HUDEP-2 (cell line): ENCODE measurements around the gene KLHL24.
A peak's percentile ranks its signal among the peaks of the same experiment; 100 is the strongest.
"Not testable (repeated sequence)": the region's sequence is repeated elsewhere in the genome, so short reads cannot be mapped to it uniquely, and the experiment has no call there.

ENCODE experiments used
- DNase-seq, 76 experiments: peaks; one replicate each; lab custom pipeline; 2025; ENCODE audit not compliant: unreplicated experiment in 76 of 76; lab: John Stamatoyannopoulos, UW

Gene KLHL24

DNA sequence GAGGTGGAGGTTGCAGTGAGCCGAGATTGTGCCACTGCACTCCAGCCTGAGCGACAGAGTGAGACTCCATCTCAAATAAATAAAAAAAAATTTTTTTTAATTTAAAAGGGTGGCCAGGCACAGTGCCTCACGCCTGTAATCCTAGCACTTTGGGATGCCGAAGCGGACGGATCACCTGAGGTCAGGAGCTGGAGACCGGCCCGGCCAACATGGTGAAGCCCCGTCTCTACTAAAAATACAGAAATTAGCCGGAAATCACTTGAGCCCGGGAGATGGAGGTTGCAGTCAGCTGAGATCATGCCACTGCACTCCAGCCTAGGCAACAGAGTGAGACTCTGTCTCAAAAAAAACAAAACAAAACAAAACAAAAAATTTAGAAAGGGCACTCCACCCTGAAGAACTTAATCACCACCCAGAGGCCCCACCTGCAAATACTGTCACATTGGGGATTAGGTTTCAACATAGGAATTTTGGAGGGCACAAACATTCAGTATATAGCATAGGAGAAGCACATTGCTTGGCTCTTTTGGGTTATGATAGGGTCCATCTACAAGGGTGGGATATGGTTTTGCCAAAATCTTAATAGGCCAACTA is 55.1 kb downstream of the KLHL24 start:
- DNase-seq, result no peak

DNA sequence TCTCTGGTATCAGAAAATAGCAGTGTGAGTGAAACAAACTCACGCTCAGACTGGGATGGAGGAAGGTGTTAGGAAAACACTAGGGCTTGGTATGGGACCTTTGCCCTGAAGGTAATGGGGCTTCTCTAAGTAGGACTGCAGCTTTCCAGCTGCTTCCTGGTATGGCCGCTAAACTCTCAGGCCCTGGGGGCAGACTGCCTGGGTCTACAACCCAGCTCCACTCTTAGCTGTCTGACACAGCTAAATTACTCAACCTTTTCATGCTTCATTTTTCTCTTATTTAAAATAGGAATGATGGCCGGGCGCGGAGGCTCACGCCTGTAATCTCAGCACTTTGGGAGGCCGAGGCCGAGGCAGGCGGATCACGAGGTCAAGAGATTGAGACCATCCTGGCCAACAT is 57.0 kb downstream of the KLHL24 start:
- DNase-seq, result no peak

DNA sequence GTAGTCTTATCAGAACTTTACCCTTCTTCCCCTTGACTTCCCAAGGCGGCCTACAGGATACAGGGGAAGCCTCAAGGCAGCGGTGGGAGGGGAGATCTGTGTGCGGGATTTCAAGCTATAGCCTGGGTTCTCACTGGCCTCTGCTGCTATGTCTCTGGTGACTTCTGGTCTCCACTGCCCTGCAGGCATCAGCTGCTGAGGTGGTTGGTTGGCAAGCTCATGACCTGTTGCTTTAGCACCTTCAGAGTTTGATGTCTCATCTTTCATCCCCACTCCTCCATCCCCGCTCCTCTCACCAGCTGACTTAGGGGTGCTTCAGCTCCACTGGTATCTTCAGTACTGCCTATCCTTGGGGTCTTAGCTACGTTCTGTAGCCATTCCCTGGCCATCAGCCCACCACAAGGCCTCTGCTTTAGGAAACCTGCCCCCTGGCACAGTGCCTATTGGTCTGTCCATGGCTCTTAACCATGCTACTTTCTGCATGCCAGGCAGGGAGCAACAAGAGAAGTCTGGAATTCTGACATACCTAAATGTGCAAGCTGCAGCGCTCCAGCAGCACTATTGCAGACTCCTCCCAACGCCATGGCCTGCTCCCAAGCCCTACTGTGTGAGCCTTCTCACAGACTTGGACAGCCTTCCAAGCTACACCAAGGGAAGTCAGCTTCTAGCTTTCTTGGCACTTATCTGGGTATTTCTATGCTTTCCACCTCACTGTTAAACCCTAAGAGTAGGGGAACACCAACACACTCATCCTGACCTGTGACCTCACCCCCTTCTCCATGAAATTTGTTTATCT is 60.3 kb downstream of the KLHL24 start:
- no peak for DNase-seq

DNA sequence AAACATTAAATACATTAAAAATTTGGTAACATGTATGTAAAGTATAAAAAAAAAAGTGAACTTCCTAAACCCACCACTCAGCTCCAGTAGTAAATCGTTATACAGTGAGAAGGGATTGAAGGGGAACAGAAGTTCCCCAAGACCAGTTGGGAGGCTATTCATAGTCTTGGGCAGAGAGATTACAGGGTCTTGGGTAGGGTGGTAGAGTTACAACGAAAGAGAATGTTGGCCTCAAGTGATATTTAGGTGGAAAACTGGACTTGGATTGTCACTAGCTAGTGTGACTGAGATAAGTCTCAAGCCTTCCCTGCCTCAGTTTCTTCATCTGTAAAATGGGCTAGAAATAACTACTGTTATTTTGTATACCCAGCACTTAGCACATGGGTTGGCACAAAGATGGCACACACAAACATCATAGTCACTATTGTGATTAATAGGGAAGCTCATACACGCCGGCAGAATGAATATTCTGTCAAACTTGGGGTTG is 61.7 kb downstream of the KLHL24 start:
- peak in 1 of 76 experiments; percentile 44 for DNase-seq

DNA sequence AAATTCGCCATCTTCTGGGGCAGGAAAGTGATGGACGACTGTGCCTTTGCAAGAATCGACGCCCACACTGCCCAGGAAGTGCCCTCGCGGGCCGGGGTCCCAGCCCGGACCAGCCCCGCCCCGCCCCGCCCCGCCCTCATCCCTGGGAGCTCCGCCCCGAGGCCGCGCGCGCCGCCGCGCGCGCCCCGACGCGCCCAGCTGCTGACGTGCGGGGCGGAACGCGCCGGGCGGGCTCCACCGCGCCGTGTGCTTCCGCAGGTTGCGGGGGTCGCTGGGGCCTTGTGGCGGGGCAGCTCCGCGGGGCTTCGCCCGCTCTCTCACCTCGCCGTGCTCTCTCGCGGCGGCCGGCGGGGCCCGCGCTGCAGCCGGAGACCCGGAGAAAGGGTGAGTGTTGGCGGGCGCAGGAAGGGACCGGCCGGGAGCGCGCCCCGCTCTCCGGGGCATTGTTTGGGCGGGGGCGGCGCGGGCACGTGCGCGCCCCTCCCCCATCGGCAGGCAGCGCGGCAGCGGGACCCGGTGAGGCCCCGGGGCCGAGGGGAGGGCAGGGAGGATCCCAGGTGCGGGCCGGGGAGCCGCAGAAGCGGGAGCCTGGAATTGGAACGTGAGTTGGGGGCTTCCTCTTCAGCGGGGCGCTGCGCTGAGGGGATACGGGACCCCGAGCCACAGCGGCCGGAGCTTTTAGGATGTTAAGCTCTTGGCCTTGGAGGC is 62.3 kb downstream of the KLHL24 start, which contains the start of gene YEATS2:
YEATS2 (plus strand) TSS at position 188 of the 708 bp plus-strand sequence. CDS start 17,366 bp downstream, outside the sequence.
- DNase-seq, result peak in 64 of 76 experiments; percentile 2 to 68 (median 39)

DNA sequence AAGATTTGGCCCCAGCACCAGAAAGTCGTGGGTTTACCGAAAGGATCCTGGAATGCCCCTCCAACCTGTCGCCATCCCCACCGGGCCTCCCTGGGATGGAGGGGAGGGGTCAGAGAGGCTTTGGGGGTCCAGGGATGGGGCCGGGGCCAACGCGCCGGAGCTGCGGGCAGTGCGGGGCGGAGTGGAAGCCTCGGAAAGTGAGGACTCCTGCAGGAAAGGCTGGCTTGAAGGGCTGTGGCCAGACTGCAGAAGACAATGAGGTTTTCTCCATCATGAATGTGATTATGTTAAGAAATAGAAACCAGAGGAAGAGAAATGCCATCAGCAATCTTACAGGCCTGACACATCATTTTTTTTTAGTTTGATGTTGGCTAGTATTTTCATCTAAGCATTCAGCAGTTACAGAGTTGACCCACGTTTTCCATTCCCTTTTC is 62.9 kb downstream of the KLHL24 start:
- DNase-seq, result peak in 10 of 76 experiments; percentile 1 to 32 (median 14)

DNA sequence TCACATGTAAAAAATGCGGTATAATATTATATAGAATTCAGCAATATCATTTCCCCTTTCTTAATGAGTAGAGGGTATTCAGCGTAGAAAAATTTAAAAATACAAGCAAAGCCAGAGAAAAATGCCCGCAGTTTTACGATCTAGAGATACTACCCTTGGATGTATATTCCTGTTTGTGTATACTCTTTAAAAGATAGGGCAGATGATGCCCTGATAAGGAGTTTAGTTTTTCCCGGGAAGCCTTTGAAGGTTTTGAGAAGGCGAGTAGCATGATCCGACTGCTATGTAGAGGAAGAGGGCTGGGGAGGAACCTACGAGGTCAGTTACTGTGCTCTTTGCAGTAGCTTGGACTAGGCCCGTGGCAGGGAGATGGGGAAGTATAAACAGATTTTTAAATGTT is 63.3 kb downstream of the KLHL24 start:
- peak in 18 of 76 experiments; percentile 2 to 32 (median 8) for DNase-seq

DNA sequence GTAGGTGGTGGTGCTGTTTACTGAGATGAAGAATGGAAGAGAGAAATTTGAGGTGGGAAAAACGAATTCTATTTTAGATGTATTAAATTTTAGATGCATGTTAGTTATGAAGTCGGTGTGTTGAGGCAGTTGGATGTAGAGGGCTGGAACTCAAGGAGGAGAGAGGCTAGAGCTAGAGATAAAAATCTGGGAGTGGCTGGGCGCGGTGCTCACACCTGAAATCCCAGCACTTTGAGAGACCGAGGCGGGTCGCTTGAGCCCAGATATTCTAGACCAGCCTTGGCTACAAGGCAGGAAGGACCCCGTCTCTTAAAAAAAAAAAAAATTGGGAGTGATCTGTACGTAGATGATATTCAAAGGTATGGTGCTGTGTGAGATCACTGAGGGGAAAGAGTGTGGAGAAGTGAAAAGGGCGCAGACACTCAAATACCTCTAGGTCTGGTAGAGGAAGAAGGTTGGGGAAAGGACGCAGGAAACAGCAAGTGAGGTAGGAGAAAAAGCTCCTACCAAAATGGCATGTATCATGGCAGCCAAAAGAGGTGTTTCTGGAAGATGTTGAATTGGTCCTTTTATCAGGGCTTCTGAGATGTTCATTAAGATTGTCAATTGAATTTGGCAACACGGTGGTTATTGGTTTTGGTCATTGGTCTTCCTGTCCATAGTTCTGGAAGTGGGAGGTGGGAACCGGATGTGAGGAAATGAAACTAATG is 64.0 kb downstream of the KLHL24 start:
- no peak for DNase-seq

DNA sequence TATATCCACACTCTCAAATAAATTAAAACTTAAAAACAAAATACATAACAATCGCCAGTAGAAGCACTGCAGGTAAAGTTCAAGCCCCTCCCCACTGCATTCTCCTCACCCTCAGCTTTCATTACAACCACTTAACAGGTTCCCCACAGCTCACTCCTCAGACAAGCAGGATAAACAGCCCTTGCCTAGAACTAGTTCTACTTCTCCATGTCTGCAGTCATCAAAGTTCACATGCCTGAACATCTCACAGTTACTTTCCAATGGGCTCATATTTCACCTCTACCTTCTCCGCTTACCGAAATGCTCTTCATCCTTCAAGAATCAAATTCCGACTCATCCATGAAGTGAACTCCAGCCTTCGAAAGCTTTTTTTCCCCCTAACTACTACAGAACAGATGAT is 66.3 kb downstream of the KLHL24 start:
- no peak for DNase-seq

DNA sequence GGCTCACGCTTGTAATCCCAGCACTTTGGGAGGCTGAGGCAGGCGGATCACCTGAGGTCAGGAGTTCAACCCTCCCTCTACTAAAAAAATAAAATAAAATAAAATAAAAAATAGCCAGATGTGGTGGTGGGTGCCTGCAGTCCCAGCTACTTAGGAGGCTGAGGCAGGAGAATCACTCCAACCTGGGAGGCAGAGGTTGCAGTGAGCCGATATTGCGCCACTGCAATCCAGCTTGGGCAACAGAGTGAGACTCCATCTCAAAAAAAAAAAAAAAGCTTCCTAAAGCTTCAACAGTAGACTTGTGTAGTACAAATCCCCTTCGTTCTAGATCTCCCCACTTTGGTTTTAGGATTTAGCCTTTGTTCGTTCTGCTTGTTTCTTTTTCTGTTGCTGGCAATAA is 68.5 kb downstream of the KLHL24 start:
- not testable (repeated sequence) for DNase-seq

DNA sequence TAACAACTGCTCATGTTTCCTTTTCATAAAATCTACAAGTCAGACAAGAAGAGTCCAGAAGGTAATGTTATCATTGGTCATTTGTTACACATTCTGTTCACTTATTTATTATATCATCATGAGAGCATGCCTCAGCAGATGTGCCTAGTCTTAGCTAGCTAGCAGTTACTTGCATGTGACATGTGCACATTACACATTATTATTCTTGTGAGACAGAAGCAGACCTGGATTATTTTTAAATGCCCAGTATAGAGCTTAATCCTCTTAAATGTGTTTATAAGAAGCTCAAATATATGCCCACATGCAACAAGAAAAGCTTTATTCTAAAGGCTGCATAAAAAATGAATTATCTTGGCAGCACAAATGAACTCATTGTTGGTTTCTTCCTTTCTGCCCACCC is 74.8 kb downstream of the KLHL24 start:
- no peak for DNase-seq

DNA sequence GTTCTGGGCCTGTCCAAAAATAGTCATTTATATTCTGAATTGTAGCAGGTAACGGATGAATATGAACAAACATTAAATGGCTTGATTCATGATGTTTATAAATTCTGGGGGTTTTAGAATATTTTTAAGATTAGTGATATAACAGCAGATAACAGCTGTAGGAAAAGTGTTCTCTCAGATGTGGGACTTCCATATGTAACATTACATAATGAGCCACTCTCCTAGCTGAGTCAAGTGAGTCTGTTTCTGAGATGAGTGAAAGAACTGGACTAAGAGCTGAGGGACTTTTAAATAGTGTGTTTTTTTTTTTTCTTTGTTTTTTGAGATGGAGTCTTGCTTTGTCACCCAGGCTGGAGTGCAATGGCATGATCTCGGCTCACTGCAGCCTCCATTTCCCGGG is 76.1 kb downstream of the KLHL24 start:
- DNase-seq, result no peak

DNA sequence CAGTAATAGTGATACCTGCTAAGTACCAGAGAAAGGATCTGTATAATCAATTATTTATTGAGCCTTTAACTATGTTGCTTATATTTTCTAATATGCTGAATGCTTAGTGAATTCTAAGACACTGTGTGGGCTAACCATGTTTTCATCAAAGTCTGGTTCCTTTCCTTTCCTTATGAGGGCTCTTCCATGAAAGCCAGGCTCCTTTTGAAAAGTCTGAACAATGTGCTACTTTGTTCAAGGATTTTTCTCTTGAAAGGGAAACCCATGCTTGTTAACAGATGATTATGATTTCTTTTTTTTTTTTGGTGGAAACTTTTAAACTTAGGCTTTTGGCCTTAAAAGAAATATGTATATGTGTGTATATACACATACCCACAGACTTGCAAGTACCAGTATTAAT is 79.2 kb downstream of the KLHL24 start:
- DNase-seq, result no peak

DNA sequence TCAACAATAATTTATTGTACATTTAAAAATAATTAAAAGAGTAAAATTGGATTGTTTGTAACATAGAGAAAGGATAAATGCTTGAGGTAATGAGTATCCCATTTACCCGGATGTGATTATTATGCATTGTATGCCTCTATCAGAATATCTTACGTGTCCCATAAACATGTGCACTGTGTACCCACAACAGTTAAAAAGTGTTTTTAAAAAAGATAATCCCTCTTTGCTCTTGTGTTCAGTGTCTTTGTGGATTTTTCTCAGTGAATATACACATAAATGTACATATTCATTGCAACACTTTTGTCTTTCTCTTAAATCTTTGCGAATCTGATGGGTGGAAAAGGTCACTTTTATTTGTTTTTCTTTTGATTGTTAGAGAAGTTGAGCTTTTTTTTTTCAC is 82.6 kb downstream of the KLHL24 start:
- no peak for DNase-seq

DNA sequence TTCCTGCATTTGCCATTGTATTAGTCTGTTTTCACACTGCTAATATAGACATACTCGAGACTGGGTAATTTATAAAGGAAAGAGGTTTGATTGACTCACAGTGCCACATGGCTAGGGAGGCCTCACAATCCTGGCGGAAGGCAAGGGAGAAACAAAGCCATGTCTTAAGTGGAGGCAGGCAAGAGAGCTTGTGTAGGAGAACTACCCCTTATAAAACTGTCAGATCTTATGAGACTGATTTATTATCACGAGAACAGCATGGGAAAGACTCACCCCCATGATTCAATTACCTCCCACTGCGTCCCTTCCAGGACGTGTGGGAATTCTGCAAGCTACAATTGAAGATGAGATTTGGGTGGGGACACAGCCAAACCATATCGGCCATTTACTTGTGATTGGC is 90.0 kb downstream of the KLHL24 start:
- DNase-seq, result no peak

DNA sequence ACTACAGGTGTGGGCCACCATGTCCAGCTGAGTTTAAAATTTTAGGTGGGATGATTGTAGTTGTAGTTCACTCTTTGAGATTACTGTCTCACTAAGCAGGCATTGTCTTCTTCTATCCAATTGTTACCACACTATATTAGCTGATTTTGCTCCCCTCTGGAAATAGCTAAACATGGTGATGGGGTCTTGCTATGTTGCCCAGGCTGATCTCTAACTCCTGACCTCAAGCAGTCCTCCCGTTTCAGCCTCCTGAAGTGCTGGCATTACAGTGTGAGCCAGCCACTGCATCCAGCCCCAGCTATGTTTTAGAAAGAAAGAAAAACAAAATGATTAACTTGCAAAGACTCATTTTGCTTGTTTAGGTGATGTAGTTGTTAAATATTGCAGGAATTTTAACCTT is 92.8 kb downstream of the KLHL24 start:
- DNase-seq, result no peak

DNA sequence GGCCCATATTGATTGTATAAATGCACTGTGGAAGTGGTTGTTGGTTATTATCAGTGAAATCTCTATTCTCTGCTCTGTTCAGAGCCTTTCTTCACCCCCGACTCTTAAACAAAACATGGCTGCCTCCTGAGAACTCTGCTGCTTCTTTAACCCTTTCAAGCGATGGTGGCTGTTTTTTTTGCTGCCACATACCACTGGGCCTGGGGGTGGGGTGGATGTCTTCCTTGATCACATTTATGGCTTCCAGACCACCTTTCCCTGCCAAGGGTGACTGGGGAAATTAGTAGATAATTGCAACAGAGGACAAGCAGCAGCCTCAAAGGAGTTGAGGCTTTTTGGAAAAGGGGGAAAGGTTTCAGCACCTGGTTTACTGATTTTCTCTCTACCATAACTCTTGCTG is 94.9 kb downstream of the KLHL24 start:
- no peak for DNase-seq

DNA sequence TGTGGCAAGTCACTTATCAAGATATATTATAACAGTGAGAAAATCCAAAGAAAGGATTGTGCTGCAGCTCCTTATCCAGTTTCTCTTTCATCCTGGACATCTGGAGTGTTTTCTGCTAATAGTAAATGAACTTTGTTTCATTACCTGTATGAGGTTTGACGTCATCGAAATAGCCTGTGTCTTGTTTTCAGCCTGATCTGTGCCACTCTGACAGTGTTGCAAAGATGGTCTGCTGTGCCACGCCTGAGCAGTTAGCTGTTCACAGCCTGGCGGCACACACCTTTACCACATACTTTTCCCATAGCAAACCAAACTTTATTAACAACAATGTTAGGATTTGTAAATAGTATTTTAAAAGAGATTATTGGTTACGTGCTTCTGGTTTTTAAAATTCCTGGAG is 96.2 kb downstream of the KLHL24 start:
- DNase-seq, result no peak

DNA sequence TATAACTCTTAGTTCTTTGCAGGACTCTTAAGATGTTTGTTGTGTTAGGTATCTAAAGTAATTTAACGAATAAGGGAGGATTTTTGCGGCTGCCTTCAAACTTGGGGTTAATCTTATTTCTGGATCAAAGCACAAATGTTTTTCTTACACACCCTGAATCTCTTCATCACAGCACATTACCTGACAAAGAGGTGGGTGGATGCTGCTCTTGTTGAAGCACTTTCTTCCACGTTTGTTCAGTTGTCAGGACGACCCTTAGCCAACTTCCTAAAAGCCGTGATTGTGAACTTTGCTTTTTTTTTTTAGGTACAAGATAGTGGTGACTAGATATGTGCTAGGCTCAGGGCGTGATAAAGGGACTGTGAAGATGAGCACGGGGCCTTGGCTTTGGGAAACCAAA is 98.1 kb downstream of the KLHL24 start:
- no peak for DNase-seq
